Stimulated activated naive B cell treated with anti-CD40 and anti-IgM and Interleukin-4, amounts not matched to agents 10 μg/mL and 1 μg/mL and 100 μg/mL, for 72 hours (primary cell): ENCODE measurements around the gene BBS1.
A peak's percentile ranks its signal among the peaks of the same experiment; 100 is the strongest.
"Not testable (repeated sequence)": the region's sequence is repeated elsewhere in the genome, so short reads cannot be mapped to it uniquely, and the experiment has no call there.

ENCODE experiments used
- ATAC-seq, 2 donors: fragments of 150-1000 bp; cut with Tn5 transposase; replicated peaks; 2 replicates each; pipeline ENCODE4 v1.10.0; 2021; ENCODE audit warnings: moderate library complexity in 1 of 2
- DNase-seq: peaks from one replicate; pipeline ENCODE4 v3.0.0; 2021
- H3K27ac Mint-ChIP-seq: one replicate; pipeline ENCODE4 v1.8.0; 2022; ENCODE audit warnings: mild to moderate bottlenecking, mixed read lengths
- H3K27me3 Mint-ChIP-seq, 2 donors: one replicate each; pipeline ENCODE4 v1.8.0; 2022; ENCODE audit warnings: mixed read lengths in 2 of 2
- H3K36me3 Mint-ChIP-seq, 2 donors: one replicate each; pipeline ENCODE4 v1.8.0; 2022; ENCODE audit warnings: mixed read lengths in 2 of 2, mild to moderate bottlenecking in 1 of 2
- H3K4me1 Mint-ChIP-seq, 2 donors: one replicate each; pipeline ENCODE4 v1.8.0; 2022; ENCODE audit warnings: mixed read lengths in 2 of 2, mild to moderate bottlenecking in 1 of 2
- H3K4me3 Mint-ChIP-seq, 2 donors: one replicate each; pipeline ENCODE4 v1.8.0; 2022; ENCODE audit warnings: mild to moderate bottlenecking in 2 of 2, mixed read lengths in 2 of 2, moderate library complexity in 1 of 2
- H3K9me3 Mint-ChIP-seq, 2 donors: one replicate each; pipeline ENCODE4 v1.8.0; 2022; ENCODE audit warnings: mixed read lengths in 2 of 2, mild to moderate bottlenecking in 1 of 2

BBS1 gene

DNA sequence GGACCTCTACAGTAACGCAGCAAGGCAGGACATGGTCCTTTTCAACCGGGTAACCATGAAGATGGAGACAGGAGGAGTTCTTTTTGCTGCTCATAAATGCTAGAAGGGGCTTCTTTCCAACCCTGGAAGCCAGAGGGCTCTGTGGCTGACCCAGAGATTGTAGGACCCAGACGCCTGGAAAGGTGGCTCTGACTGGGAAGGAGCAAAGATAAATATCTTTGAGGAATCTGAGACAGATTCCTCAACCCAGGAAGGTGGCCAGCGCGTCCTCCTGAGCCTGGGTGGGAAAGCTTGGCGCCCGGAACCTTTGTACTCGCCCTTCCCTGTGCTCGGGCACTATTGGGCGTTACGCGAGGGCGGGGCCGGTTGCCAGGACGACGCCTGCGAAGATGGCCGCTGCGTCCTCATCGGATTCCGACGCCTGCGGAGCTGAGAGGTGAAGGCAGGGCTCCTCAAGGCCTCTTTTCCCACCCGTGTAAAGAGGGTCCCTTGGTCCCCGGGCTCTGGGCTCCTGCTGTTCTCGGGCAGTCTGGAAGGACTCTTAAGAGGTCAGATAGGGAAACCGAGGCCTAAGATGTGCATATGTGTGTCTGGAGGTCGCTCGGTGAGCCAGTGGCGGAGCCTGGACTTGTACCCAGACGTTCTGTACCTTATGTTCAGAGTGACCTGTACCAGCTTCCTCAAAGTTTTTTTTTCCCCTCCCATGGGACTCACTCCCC is at the start of gene BBS1:
Gene BBS1 (plus strand): TSS at position 365 of the 719 bp plus-strand sequence. CDS start 25 bp downstream, at position 390.
- H3K27ac Mint-ChIP-seq, result peak within 1 kb of the TSS; percentile 82
- H3K36me3 Mint-ChIP-seq, result peaks cover 18 to 41% of the 10 kb centered on the region in 2 donors
- no peaks in the 10 kb centered on the region for H3K27me3 Mint-ChIP-seq
- no peaks in the 10 kb centered on the region for H3K9me3 Mint-ChIP-seq
- peaks cover 11 to 29% of the 10 kb centered on the region in 2 donors for H3K4me1 Mint-ChIP-seq
- DNase-seq (peak; percentile 75), ATAC-seq (peak; percentile 99)
- peak within 1 kb of the TSS; percentile 94 to 95 for H3K4me3 Mint-ChIP-seq

DNA sequence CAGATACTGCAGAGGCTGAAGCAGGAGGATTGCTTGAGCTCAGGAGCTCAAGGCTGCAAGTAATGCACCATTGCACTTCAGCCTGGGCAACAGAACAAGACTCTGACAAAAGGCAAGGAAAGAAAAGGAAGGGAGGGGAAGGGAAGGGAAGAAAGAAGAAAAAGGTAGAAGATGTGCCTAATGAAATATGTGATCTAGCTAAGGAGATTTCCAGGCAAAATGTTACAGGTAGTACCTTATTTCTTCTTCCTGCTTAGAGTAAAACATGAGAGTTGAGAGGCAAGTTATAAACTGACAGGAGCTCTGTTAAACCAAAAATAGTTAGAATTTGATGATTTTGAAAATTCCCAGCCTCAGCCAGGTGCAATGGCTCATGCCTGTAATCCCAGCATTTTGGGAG is 48.4 kb upstream of the BBS1 start:
- DNase-seq, result no peak
- no peak for ATAC-seq
- H3K36me3 Mint-ChIP-seq, result peaks cover 0 to 2% of the 10 kb centered on the region in 2 donors
- peaks cover 39 to 59% of the 10 kb centered on the region in 2 donors for H3K4me1 Mint-ChIP-seq
- H3K27me3 Mint-ChIP-seq, result no peaks in the 10 kb centered on the region
- H3K9me3 Mint-ChIP-seq, result peaks cover 0 to 7% of the 10 kb centered on the region in 2 donors
- H3K27ac Mint-ChIP-seq, result no peak overlapping the region
- no peak overlapping the region for H3K4me3 Mint-ChIP-seq

GRCh38 chr11:66462911-66463310 is 47.5 kb upstream of the BBS1 start:
- Mint-ChIP-seq H3K27ac (no peak overlapping the region), H3K36me3 (peaks cover 0 to 2% of the 10 kb centered on the region in 2 donors), H3K4me1 (peaks cover 42 to 62% of the 10 kb centered on the region in 2 donors), H3K27me3 (no peaks in the 10 kb centered on the region), H3K9me3 (peaks cover 0 to 7% of the 10 kb centered on the region in 2 donors), H3K4me3 (no peak overlapping the region)
- DNase-seq (no peak), ATAC-seq (no peak)

- not testable (repeated sequence) for H3K27ac Mint-ChIP-seq, H3K4me3 Mint-ChIP-seq, H3K36me3 Mint-ChIP-seq, H3K27me3 Mint-ChIP-seq, ATAC-seq, H3K9me3 Mint-ChIP-seq, DNase-seq
- peaks cover 35 to 55% of the 10 kb centered on the region in 2 donors for H3K4me1 Mint-ChIP-seq
Measured at GRCh38 chr11:66464116-66464515, 46.3 kb upstream of the BBS1 start.

- ATAC-seq, result no peak
- H3K4me1 Mint-ChIP-seq, result peaks cover 29 to 48% of the 10 kb centered on the region in 2 donors
- H3K9me3 Mint-ChIP-seq, result peaks cover 0 to 7% of the 10 kb centered on the region in 2 donors
- no peak overlapping the region for H3K27ac Mint-ChIP-seq
- peak overlapping the region in 1 of 2 donors; percentile 92 for H3K4me3 Mint-ChIP-seq
- H3K36me3 Mint-ChIP-seq, result peaks cover 0 to 2% of the 10 kb centered on the region in 2 donors
- no peaks in the 10 kb centered on the region for H3K27me3 Mint-ChIP-seq
- DNase-seq, result no peak
Measured at GRCh38 chr11:66464916-66465315, 45.5 kb upstream of the BBS1 start.

GRCh38 chr11:66465373-66466224 is 44.8 kb upstream of the BBS1 start:
- Mint-ChIP-seq H3K4me1 (peaks cover 29 to 48% of the 10 kb centered on the region in 2 donors), H3K9me3 (peaks cover 0 to 7% of the 10 kb centered on the region in 2 donors), H3K4me3 (peak overlapping the region; percentile 92 to 95), H3K27me3 (no peaks in the 10 kb centered on the region), H3K36me3 (peaks cover 2 to 3% of the 10 kb centered on the region in 2 donors), H3K27ac (peak overlapping the region; percentile 80)
- no peak for DNase-seq
- peak in 1 of 2 donors; percentile 12 for ATAC-seq

- ATAC-seq, result peak; percentile 84 to 89
- no peaks in the 10 kb centered on the region for H3K27me3 Mint-ChIP-seq
- peak within 1 kb of the TSS; percentile 92 to 95 for H3K4me3 Mint-ChIP-seq
Measured at GRCh38 chr11:66466225-66467033, 44.0 kb upstream of the BBS1 start, which contains the start of gene PELI3. TSS of gene PELI3 (plus strand) at chr11:66466905. CDS start at chr11:66468129, 1,224 bp downstream.

DNA sequence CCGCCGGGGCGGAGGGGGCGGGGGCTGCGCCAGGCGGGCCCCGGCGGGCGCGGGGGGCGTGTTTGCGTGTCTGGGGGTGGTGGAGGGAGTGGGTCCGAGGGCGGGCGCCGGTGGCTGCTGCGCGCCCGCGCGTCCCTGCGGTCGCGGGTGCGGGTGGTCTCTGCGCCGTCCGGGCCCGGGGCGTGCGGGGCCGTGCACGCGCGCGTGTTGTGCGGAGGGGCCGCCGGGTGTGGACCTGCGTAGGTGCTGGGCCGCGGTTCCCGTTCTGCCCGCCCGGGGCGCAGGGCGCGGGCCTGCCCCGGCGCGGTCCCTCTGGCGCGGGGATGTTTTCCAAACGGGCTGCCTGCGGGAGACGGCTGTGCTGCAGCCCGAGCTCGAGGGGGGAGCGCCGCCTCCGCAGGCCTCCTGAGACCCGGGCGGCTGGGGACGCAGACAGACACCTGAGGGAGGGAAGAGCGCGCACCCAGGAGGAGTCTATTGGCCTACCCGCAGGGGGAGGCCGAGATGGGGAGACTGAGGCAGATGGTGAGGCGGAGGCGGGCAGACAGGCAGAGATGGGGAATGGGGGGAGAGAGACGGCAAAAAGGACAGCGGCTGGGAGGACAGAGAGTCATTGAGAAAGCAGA is 43.3 kb upstream of the BBS1 start:
- DNase-seq, result no peak
- Mint-ChIP-seq H3K36me3 (peaks cover 2 to 6% of the 10 kb centered on the region in 2 donors), H3K9me3 (peaks cover 0 to 7% of the 10 kb centered on the region in 2 donors), H3K27me3 (no peaks in the 10 kb centered on the region), H3K27ac (peak overlapping the region; percentile 94), H3K4me1 (peaks cover 27 to 42% of the 10 kb centered on the region in 2 donors), H3K4me3 (peak overlapping the region; percentile 92 to 95)
- peak; percentile 61 for ATAC-seq

More at GRCh38 chr11:66466225-66467033, 44.0 kb upstream of the BBS1 start, which contains the start of gene PELI3:
- Mint-ChIP-seq H3K36me3 (peaks cover 2 to 6% of the 10 kb centered on the region in 2 donors), H3K9me3 (peaks cover 0 to 7% of the 10 kb centered on the region in 2 donors), H3K27ac (peak within 1 kb of the TSS; percentile 94), H3K4me1 (peaks cover 29 to 46% of the 10 kb centered on the region in 2 donors)
- DNase-seq, result peak; percentile 88

GRCh38 chr11:66467756-66468155 is 42.7 kb upstream of the BBS1 start:
- DNase-seq, result peak; percentile 37
- Mint-ChIP-seq H3K36me3 (peaks cover 0 to 6% of the 10 kb centered on the region in 2 donors), H3K27me3 (no peaks in the 10 kb centered on the region), H3K4me3 (peak overlapping the region; percentile 87 to 95), H3K4me1 (peaks cover 26 to 42% of the 10 kb centered on the region in 2 donors), H3K9me3 (peaks cover 0 to 5% of the 10 kb centered on the region in 2 donors), H3K27ac (peak overlapping the region; percentile 94)
- peak; percentile 53 to 60 for ATAC-seq

GRCh38 chr11:66468691-66469090 is 41.7 kb upstream of the BBS1 start:
- Mint-ChIP-seq H3K36me3 (peaks cover 0 to 11% of the 10 kb centered on the region in 2 donors), H3K9me3 (peaks cover 0 to 1% of the 10 kb centered on the region in 2 donors), H3K4me1 (peaks cover 26 to 34% of the 10 kb centered on the region in 2 donors), H3K4me3 (no peak overlapping the region), H3K27me3 (no peaks in the 10 kb centered on the region), H3K27ac (no peak overlapping the region)
- no peak for DNase-seq
- ATAC-seq, result no peak

GRCh38 chr11:66469441-66469840 is 41.0 kb upstream of the BBS1 start:
- ATAC-seq, result no peak

DNA sequence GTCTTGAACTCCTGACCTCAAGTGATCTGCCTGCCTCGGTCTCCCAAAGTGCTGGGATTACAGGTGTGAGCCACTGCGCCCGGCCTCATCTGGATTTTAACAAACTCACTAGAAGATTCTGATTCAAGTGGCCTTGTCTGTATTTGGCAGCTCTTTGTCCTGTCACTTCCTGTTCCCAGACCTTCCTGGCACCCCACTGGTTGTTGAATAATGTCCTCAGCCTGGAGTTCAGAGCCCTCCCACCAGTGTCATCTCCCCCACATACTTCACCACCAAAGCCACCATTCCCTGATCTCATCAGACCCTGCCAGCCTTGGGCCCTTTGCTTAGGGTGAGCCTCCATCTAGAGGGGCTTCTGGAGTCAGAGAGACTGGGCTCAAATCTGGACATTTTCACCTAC is 40.4 kb upstream of the BBS1 start:
- no peak overlapping the region for H3K27ac Mint-ChIP-seq
- no peak overlapping the region for H3K4me3 Mint-ChIP-seq
- peaks cover 0 to 17% of the 10 kb centered on the region in 2 donors for H3K36me3 Mint-ChIP-seq

More at GRCh38 chr11:66469441-66469840, 41.0 kb upstream of the BBS1 start:
- Mint-ChIP-seq H3K36me3 (peaks cover 0 to 17% of the 10 kb centered on the region in 2 donors), H3K27me3 (no peaks in the 10 kb centered on the region), H3K27ac (no peak overlapping the region), H3K4me3 (no peak overlapping the region), H3K9me3 (no peaks in the 10 kb centered on the region), H3K4me1 (peaks cover 26 to 34% of the 10 kb centered on the region in 2 donors)
- DNase-seq, result no peak

DNA sequence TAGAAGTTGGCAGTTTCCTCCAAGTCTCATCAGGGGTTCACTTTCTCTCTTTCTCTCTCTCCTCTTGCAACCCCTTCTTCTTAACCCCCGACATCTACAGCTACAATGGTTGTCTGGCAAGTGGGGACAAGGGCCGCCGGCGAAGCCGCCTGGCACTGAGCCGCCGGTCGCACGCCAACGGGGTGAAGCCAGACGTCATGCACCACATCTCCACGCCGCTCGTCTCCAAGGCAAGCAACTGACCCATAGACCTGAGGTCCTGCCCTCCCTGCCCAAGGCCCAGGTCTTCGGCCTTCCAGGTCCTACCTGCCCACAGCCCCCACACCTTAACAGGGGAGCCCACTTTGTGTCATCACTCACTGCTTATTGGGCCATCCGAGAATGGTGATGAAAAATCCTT is 39.3 kb upstream of the BBS1 start:
- peaks cover 12 to 19% of the 10 kb centered on the region in 2 donors for H3K4me1 Mint-ChIP-seq
- ATAC-seq, result no peak
- H3K4me3 Mint-ChIP-seq, result no peak overlapping the region
- no peaks in the 10 kb centered on the region for H3K9me3 Mint-ChIP-seq
- H3K27me3 Mint-ChIP-seq, result no peaks in the 10 kb centered on the region
- peaks cover 0 to 17% of the 10 kb centered on the region in 2 donors for H3K36me3 Mint-ChIP-seq
- H3K27ac Mint-ChIP-seq, result no peak overlapping the region
- DNase-seq, result no peak

More for the DNA sequence above, 40.4 kb upstream of the BBS1 start:
- Mint-ChIP-seq H3K27me3 (no peaks in the 10 kb centered on the region), H3K4me1 (peaks cover 24 to 30% of the 10 kb centered on the region in 2 donors), H3K9me3 (no peaks in the 10 kb centered on the region)
- DNase-seq (no peak), ATAC-seq (no peak)
